ENCODE measurements around the gene LATS1.
"Not testable (repeated sequence)": the region's sequence is repeated elsewhere in the genome, so short reads cannot be mapped to it uniquely, and the experiment has no call there.

LATS1 gene

DNA sequence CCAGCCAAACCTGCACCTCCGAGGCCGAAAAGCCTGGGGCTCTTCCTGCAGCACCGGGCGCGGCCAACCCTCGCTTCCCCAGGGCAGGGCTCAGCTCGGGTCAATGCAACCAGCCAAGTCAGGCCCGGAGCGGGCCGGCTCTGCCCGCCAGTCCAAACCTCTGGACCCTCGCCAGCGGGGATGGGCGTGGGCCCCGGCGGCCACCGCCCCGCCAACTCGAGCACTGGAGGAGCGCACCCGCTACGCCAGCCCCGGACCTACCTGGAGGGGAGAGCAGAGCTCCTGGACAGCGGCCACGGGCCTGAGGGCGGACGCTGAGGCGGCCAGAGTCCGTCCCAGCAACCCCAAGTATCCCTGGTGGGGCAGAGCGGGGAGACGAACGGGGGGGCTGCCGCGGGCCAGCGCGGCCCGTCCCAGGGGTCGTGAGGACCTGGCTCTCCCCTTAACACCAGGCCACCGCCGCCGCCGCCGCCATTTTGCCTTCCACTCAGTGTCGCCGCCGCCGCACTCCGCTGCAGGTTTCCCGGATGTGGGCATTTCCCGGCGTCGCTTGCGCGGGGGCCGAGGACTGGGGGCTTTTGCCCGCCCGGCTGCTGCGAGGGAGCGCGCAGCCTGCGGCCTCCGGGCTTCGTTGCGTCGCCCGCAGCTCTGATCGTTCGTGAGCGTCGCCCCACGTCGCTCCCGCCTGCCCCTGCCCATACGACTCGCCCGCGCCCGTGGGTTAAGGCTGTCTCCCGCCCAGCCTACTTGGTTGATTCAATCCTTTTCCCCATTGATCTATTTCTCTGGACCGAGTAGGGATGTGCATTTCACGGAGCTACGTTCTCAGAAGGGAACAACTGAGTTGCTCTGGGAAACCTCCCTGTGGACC, at the start of gene LATS1:
LATS1 (minus strand) TSS at position 514 of the 871 bp plus-strand sequence. CDS start 15,975 bp downstream, outside the sequence.
- FAIRE-seq: no peak

DNA sequence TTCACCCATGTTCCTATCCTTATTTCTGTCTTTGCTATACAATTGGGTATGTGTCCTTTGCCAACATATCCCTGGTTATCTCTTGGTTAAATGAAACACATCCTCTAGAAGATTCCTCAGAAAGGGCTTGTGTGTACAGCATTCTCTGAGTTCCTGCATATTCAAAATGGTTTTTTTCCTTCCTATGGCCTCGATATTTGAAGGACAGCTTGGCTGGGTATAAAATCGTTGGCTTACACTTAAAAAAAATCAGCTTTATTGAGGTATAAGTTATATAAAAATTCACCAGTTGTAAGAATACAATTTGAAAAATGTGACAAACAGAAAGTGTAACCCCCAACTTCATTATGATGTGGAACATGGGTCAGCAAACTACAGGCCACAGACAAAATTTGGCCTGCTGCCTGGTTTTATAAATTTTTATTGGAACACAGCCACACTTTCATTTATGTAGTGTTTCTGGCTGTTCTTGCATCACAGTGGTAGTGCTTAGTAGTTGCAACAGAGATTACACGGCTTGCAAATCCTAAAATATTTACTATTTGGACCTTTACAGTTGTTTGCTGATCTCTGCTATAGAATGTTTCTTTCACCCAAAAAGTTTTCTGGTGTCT, 48.4 kb upstream of the LATS1 start:
- FAIRE-seq: no peak

DNA sequence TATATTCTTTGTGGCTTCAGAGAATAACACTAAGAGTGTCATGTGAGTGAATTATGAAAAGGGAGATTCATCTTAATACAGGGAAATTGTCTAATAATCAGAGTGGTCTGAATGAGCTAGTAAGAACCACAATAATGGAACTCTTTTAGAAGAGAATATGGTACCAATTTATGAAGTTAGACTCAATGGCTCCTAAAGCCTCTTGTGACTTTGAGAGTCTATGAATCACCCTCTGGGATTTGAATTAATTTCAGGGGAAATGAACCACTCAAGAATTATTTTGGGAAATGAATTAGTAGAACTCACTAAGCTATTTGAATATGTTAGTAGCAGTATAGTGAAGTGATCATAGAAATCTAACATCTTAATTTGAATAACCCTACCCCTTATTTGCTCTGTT, 46.0 kb upstream of the LATS1 start:
- FAIRE-seq: no peak

DNA sequence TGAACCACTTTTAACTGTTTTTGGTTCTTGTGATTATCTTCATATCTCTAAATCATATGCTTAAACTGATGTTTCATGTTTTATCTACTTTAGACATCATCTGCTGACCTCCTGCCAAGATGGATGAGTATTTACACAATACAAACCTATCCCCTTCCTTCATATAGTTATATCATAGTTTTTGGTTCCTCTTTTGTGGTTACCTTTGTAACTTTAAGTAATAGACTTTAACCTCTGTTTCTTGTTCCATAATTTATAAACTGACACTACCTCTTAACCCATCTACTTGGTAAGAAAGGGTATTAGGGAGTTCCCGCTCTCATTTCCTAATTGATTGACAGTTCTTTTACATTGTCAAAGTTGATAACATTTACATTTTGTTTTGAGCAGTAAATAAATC, 43.5 kb upstream of the LATS1 start:
- no peak for FAIRE-seq

DNA sequence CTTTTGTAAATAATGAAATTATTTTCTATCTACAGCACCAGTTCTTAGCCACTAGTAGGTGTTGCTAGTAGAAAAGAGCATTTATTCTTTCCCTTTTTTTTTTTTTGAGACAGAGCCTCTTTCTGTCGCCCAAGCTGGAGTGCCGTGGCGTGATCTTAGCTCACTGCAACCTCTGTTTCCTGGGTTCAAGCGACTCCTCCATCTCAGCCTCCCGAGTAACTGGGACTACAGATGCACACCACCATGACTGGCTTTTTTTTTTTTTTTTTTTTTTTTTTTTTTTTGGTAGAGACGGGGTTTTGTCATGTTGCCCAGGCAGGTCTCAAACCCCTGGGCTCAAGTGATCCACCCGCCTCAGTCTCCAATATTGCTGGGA, 38.3 kb upstream of the LATS1 start:
- FAIRE-seq: no peak

DNA sequence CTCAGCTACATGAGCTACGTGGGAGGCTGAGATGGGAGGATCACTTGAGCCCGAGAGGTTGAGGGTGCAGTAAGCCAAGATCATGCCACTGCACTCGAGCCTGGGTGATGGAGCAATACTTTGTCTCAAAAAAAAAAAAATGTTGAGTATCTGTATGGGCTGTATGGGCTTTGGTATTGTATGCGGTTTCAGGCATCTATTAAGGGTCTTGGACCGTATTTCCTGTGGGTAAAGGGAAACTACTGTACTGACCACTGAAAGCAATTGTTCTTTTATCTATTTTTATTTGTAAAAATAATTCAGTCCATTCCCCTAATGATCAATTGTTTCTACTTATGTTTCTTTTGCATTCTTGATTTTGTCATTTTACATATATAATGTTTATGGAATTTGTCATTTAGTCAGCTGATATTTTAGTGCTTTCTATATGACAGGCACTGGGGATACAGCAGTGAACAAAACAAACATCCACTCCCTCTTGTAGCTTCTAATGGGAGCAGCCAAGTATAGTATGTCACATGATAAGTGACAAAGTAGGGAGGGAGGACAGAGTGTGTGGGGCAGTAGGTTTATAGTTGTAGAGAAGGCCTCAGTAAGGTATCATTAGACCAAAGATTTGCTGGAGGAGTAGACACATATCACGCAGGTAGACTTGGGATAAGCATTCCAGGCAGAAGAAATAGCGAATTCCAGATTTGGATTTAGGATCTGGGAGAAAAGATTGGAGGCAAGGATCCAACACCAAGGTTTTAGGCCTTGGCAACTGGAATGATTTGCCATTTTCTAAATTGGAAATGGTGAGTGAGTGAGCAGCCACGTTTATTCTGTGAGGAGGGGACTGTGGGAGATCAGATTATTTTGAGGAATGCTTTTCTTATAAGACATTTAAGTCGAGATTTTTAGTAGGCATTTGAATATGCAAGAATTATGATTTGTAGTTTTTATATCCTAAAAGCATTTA, 37.7 kb upstream of the LATS1 start:
- FAIRE-seq: no peak

DNA sequence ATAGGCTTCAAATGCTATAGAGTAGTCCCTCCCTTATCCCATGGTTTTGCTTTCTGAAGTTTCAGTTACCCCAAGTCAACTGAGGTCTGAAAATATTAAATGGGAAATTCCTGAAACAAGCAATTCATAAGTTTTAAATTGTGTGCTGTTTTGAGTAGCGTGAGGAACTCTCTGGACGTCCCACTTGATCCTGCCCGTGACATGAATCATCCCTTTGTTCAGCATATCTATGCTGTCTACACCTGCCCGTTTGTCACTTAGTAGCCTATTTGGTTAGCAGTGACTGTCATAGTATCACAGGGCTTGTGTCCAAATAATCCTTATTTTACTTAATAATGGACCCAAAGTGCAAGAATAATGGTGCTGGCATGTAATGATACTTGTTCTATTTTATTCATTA, 36.6 kb upstream of the LATS1 start:
- no peak for FAIRE-seq

DNA sequence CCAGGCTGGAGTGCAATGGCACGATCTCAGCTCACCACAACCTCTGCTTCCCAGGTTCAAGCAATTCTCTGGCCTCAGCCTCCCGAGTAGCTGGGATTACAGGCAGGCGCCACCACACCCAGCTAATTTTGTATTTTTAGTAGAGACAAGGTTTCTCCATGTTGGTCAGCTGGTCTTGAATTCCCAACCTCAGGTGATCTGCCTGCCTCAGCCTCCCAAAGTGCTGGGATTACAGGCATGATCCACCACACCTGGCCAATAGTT, 35.4 kb upstream of the LATS1 start:
- not testable (repeated sequence) for FAIRE-seq

DNA sequence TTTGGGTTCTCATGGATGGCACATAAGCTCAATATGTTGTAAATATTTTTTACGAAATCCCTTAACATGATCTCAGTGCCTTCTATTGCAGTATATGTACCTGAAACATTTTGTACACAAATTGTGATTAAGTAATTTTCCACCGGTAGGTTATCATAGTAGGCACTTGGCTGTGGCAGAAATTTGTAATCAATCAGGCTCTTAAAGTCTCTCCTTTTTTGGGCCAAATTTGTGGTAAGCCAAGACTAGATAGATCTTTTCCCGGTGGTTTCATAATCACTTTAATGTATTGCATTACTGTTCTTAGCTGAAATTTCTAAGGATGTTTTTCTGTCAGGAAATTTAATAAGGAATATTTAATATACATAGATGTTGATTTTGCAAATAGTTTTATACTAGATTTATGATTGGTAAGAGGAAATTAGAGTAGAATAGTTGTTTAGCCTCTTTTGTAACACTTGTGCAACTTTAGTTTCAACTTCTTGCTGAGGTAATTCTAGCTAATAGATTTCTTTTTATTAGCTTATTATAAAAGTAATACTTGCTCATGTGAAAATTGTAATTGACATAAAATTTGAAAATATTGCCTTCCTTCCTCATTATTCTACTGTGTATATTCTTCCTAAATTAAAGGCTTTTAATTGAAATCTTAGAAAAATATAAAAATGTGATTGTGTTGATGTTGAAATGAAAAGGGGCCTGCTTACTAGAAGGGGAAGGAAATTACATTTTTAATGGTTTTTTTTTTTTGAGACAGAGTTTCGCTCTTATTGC, 34.9 kb upstream of the LATS1 start:
- FAIRE-seq: no peak

DNA sequence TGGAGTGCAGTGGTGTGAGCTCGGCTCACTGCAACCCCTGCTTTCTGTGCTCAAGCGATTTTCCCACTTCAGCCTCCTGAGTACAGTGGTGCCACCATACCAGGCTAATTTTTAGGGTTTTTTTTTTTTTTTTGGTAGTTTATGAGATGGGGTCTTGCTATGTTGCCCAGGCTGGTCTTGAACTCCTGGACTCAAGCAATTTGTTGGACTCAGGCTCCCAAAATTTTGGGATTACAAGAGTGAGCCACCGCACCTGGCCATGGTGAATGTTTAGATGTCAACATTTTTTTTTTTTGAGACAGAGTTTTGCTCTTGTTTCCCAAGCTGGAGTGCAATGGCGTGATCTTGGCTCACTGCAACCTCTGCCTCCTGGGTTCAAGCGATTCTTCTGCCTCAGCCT, 34.0 kb upstream of the LATS1 start:
- not testable (repeated sequence) for FAIRE-seq

DNA sequence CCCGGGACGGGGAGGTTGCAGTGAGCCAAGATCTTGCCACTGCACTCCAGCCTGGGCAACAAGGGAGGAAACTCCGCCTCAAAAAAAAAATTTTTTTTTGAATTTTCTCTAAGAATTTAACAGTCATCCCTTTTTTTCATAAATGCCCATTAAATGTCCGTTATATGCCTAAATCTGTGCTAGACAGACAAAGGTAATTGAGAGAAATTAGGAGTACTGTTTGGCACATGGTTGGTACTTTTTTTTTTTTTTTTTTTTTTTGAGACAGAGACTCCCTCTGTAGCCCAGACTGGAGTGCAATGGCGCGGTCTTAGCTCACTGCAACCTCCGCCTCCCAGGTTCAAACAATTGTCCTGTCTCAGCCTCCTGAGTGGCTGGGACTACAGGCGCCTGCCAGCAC, 33.3 kb upstream of the LATS1 start:
- no peak for FAIRE-seq

DNA sequence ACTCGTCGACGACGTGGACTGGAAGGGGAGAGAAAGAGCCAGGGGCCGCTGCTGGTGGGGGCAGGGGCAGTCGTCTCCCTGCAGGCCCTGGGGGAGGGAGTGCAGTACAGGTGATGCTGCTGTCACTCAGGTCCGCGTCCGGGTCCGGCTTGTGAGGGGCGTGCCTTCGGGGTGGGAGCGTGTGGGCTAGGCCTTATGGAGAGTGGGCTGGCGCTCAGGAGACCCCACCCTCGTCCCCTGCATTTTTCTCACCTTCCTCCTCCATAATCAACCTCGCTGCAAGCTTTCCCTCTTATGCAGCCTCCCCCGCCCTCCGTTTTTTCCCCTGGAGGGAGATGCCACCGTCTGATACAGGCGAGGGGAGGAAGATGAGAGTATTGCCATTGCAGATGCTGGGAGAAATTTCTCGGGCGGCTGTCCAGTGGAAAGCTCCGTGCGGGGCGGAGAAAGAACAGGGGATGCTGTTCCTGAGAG, 32.3 kb upstream of the LATS1 start:
- no peak for FAIRE-seq

DNA sequence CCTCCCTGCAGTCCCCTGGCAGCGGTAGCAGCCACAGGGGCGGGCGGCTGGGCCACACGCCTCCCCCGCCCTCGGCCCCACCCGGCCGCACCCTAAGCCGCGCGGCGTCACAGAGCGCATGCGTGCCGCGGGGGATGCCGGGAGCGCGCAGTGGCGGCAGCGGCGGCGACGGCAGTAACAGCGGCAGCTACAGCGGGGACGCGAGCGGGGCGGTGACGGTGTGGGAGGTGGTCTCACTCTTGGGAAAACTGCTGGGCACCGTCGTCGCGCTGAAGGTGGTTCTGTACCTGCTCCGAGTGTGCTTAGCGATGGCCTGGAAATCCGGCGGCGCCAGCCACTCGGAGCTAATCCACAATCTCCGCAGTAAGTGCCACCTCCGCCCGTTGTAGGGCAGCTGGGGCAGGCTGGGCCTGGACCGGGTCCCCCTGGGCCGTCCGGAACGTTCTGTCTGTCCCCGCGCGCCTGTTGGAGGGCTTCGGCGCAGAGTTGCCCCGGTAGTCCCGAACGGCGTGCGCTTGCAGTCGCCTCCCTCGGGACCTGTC, 31.8 kb upstream of the LATS1 start, which contains the start of gene PCMT1:
PCMT1 (plus strand) TSS at position 148 of the 542 bp plus-strand sequence; CDS start at position 309, 161 bp downstream.
- no peak for FAIRE-seq

DNA sequence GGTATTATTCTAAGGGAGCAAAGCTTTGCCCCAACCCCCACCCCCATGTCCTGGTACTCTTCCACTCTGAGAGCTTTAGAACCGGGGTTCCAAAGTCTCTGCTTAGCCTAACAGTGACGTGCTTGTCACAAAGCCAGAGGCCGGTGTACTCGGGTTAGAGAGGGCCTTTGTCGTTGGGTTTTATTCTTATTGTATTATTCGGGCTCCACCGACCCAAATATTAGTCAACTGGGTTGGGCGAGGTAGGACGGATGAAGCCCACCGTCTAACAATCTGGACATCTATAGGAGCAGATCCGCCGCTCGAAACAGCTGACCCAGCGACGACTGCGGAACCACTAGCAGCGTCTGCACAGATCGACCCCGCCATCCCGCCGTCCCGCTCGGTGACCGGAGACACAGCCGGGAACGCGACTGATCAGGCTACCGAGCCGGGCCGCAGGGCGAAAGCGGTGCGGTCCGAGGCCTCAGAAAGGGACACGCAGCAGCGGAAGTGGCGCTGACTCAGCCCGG, 31.2 kb upstream of the LATS1 start:
- FAIRE-seq: not testable (repeated sequence)

DNA sequence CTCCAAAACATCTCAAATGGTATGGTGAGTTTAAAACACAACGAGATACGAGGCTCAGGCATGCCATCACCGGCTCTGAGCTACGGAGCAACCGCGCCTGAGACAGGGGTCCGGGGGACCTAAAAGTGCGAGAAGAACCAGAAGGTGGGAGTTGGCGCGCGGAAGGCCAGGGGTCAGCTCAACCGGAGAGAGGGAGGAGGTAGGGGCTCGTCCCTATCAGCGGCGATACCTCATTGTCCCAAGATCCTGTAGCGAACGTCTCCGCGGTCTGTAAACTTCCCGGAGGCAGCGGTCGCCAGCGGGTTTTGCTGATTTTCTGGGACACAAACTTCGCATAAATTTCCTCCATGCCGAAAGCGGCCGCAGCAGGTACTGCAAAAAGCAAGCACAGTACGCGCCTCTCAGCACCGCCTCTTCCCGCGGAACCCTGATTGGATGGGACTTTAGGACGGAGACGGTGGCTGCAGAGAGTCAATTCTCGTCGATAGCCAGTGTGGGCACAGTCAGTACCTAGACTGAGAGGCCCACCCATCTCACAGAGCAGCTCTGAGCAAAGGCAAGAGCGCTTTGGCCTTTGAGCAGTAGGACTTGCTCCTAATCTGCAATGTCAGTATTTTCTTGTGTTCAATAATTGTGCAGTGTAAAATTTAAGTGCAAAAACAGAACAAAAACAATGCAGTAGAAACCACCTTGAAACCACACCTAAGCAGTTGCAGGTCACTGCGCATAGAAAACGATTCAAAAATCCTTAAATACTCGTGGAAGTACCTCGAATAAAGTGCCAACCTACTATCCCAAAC, 28.4 kb upstream of the LATS1 start, which contains the start of gene NUP43:
NUP43 (minus strand) TSS at position 383 of the 800 bp plus-strand sequence; CDS start at position 349, 34 bp downstream.
- FAIRE-seq: no peak

DNA sequence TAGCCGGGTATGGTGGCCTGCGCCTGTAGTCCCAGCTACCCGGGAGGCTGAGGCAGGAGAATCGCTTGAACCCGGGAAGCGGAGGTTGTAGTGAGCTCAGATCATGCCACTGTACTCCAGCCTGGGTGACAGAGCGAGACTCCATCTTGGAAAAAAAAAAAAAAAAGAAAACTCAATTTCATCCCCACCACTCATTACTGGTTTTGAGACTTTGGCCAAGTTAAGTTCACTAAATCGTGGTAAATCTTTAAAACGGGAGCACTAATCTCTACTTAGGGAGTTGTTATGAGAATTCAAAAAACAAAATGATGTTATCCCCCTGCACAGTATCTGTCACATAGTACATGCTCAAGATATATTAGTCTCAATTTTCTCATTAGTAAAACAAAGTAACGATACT, 27.4 kb upstream of the LATS1 start:
- FAIRE-seq: not testable (repeated sequence)

DNA sequence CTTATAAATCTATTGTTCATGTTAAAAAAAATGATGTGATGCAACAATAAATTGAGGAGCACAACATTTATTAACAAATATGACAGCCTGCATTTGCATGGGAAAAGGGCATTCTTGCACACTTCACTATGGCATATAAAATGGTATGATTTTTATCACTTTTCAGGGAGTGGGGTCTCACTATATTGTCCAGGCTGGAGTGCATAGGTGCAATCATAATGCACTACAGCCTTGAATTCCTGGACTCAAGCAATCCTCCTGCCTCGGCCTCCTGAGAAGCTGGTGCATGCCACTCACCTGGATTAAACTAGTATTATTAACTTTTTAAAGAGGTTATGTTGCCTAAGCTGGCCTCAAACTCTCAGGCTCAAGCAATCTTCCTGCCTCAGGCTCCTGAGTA, 17.0 kb upstream of the LATS1 start:
- FAIRE-seq: no peak

DNA sequence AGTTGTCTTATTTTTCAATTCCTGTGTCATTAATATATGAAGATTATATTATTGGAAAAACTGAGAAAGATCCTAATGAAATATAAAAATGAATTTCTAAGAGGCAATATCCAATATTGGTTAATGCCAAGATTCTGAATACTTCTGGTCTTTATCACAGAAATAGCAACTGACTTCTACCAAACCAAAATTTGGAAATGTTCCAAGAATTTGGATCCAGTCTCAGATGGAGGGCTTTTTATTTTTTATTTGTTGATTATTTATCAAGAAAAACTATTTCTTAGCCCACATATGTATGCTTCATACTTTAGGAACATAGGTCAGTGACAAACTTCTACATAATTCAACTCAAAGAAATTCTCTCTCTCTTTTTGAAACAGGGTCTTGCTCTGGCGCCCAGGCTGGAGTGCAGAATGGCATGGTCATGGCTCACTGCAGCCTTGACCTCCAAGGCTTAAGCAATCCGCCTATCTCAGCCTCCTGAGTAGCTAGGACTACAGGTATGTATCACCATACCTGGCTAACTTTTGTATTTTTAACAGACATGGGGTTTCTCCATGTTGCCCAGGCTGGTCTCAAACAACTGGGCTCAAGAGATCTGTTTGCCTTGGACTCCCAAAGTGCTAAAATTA, 15.3 kb upstream of the LATS1 start:
- FAIRE-seq: no peak

DNA sequence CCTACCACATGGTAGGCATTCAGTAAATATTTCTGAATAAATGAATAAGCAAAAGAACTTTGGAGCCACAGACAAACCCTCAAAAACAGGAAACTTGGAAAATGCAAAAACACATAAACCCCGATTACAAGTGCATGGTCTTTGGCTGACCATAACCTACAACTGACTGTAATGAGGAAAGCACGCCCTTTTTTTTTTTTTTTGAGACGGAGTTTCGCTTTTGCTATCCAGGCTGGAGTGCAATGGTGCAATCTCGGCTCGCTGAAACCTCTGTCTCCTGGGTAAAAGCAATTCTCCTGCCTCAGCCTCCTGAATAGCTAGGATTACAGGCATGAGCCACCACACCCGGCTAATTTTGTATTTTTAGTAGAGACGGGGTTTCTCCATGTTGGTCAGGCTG, 11.9 kb upstream of the LATS1 start:
- FAIRE-seq: no peak

DNA sequence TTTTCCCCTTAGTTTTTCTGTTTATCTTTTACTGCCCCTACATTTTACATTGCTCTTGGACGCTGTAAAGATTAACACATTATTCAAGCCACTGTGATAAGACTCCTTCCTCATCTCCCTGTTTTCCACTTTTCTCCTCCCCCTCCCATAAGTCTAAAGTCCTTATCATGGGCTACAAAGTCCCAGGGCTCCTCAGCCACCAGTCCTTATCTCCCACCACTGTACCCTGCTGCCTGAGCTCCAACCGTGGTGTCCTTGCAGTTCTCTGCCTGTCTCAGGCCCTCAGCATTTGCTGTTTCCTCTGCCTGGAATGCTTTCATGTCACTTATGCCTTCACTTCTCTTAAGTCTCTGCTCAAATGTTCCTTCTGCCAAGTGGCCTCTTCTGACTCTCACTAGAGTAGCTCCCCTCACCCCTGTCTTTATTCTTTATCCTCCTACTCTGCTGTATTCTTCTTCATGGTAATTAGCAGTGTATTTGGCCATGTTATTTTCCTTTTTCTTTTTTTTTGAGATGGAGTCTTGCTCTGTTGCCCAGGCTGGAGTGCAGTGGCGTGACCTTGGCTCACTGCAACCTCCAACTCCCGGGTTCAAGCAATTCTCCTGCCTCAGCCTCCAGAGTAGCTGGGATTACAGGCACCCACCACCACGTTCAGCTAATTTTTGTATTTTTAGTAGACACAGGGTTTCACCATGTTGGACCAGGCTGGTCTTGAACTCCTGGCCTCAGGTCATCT, 10.8 kb upstream of the LATS1 start:
- no peak for FAIRE-seq
